H1 (cell line): Measurements from ENCODE around the gene TGM1. TPM values are rescaled to one million over a fixed set of nuclear protein-coding genes. Genes with fewer than 3 reads are reported as not detected.

Source experiments
- HDAC6 ChIP-seq: IDR thresholded peaks from one replicate; pipeline ENCODE4 v1.7.1; 2012; ENCODE audit warnings: low read depth, mild to moderate bottlenecking, inconsistent platforms, low read length, moderate library complexity
- POU5F1 ChIP-seq: IDR thresholded peaks from 2 replicates; pipeline ENCODE4 v1.6.1; 2011; ENCODE audit warnings: low read depth, mild to moderate bottlenecking, low read length, moderate library complexity
- RXRA ChIP-seq: IDR thresholded peaks from 2 replicates; pipeline ENCODE4 v1.6.1; 2011; ENCODE audit warnings: low read depth, mild to moderate bottlenecking, low read length, moderate library complexity; ENCODE audit not compliant: insufficient read depth
- SAP30 ChIP-seq: fragments of 300-600 bp; sonication (generic); IDR thresholded peaks from 2 replicates; pipeline ENCODE4 v1.7.1; 2012; ENCODE audit warnings: low read length, moderate library complexity, mild to moderate bottlenecking, inconsistent platforms; ENCODE audit not compliant: insufficient read depth, insufficient replicate concordance
- SP1 ChIP-seq: IDR thresholded peaks from 2 replicates; pipeline ENCODE4 v1.6.1; 2011; ENCODE audit warnings: low read depth, low read length
- SP4 ChIP-seq: IDR thresholded peaks from 2 replicates; pipeline ENCODE4 v1.6.1; 2012; ENCODE audit warnings: low read length, inconsistent platforms
- SRF ChIP-seq: IDR thresholded peaks from 2 replicates; pipeline ENCODE4 v1.6.1; 2011; ENCODE audit warnings: mild to moderate bottlenecking, low read depth, low read length, moderate library complexity
- TAF7 ChIP-seq: optimal IDR thresholded peaks from 2 replicates; pipeline ENCODE3; 2011; ENCODE audit warnings: low read depth, mild to moderate bottlenecking, inconsistent platforms, low read length, moderate library complexity, borderline replicate concordance
- TBP ChIP-seq: IDR thresholded peaks from 2 replicates; pipeline ENCODE4 v1.6.1; 2011; ENCODE audit warnings: low read depth, low read length, improper control_type of control experiment
- ZNF274 ChIP-seq: IDR thresholded peaks from 2 replicates; pipeline ENCODE4 v1.7.0; 2012; ENCODE audit warnings: low read length, borderline replicate concordance; ENCODE audit errors: extremely low read depth
- polyA plus RNA-seq, 7 experiments: library from polyadenylated mRNA; depleted of rRNA in 3 of 7; stranded (reverse) in 5 of 7; unstranded in 2 of 7; fragments of >200 nt in 5 of 7; fragments of 200-250 nt in 2 of 7; gene quantifications; 1 replicate in 5 of 7; 2 replicates in 1 of 7; 4 replicates in 1 of 7; pipeline versions ENCODE4 v1.2.1 to v1.2.3, GENCODE V29; 2011 to 2013; ENCODE audit warnings: missing spikeins in 2 of 7, mixed read lengths in 2 of 7
- total RNA-seq: library from RNA; stranded (reverse); fragmentation: NEBNext Ultra II Directional; extraction: Animal tissue kit (Norgen Biotek cat#: 25700); gene quantifications from 2 replicates; pipeline ENCODE4 v1.2.1, GENCODE V29; 2021
- TF ChIP-seq, protein P1 (sequence below): fragments of 300-600 bp; sonication (generic); IDR thresholded peaks from 2 replicates; pipeline ENCODE4 v1.7.1; 2012; ENCODE audit warnings: low read length, moderate library complexity, mild to moderate bottlenecking, inconsistent platforms; ENCODE audit not compliant: insufficient replicate concordance
- TF ChIP-seq, protein P2 (sequence below): IDR thresholded peaks from 2 replicates; pipeline ENCODE4 v1.6.1; 2012; ENCODE audit warnings: inconsistent platforms

Gene TGM1
- total and polyA plus RNA-seq, 2 of the 8 experiments (the other 6 are each of a cell fraction or from before 2014, with no cell fraction given), result 1.8 to 2.2 TPM

DNA sequence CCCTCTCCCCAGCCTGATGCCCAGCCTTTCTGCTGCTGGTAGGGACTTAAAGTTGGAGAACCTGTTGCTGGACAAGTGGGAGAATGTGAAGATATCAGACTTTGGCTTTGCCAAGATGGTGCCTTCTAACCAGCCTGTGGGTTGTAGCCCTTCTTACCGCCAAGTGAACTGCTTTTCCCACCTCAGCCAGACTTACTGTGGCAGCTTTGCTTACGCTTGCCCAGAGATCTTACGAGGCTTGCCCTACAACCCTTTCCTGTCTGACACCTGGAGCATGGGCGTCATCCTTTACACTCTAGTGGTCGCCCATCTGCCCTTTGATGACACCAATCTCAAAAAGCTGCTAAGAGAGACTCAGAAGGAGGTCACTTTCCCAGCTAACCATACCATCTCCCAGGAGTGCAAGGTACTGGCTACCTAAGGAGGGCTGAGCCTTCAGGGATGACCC lies 55.8 kb downstream of the TGM1 start (continued):
- TF ChIP-seq, protein P1, sequence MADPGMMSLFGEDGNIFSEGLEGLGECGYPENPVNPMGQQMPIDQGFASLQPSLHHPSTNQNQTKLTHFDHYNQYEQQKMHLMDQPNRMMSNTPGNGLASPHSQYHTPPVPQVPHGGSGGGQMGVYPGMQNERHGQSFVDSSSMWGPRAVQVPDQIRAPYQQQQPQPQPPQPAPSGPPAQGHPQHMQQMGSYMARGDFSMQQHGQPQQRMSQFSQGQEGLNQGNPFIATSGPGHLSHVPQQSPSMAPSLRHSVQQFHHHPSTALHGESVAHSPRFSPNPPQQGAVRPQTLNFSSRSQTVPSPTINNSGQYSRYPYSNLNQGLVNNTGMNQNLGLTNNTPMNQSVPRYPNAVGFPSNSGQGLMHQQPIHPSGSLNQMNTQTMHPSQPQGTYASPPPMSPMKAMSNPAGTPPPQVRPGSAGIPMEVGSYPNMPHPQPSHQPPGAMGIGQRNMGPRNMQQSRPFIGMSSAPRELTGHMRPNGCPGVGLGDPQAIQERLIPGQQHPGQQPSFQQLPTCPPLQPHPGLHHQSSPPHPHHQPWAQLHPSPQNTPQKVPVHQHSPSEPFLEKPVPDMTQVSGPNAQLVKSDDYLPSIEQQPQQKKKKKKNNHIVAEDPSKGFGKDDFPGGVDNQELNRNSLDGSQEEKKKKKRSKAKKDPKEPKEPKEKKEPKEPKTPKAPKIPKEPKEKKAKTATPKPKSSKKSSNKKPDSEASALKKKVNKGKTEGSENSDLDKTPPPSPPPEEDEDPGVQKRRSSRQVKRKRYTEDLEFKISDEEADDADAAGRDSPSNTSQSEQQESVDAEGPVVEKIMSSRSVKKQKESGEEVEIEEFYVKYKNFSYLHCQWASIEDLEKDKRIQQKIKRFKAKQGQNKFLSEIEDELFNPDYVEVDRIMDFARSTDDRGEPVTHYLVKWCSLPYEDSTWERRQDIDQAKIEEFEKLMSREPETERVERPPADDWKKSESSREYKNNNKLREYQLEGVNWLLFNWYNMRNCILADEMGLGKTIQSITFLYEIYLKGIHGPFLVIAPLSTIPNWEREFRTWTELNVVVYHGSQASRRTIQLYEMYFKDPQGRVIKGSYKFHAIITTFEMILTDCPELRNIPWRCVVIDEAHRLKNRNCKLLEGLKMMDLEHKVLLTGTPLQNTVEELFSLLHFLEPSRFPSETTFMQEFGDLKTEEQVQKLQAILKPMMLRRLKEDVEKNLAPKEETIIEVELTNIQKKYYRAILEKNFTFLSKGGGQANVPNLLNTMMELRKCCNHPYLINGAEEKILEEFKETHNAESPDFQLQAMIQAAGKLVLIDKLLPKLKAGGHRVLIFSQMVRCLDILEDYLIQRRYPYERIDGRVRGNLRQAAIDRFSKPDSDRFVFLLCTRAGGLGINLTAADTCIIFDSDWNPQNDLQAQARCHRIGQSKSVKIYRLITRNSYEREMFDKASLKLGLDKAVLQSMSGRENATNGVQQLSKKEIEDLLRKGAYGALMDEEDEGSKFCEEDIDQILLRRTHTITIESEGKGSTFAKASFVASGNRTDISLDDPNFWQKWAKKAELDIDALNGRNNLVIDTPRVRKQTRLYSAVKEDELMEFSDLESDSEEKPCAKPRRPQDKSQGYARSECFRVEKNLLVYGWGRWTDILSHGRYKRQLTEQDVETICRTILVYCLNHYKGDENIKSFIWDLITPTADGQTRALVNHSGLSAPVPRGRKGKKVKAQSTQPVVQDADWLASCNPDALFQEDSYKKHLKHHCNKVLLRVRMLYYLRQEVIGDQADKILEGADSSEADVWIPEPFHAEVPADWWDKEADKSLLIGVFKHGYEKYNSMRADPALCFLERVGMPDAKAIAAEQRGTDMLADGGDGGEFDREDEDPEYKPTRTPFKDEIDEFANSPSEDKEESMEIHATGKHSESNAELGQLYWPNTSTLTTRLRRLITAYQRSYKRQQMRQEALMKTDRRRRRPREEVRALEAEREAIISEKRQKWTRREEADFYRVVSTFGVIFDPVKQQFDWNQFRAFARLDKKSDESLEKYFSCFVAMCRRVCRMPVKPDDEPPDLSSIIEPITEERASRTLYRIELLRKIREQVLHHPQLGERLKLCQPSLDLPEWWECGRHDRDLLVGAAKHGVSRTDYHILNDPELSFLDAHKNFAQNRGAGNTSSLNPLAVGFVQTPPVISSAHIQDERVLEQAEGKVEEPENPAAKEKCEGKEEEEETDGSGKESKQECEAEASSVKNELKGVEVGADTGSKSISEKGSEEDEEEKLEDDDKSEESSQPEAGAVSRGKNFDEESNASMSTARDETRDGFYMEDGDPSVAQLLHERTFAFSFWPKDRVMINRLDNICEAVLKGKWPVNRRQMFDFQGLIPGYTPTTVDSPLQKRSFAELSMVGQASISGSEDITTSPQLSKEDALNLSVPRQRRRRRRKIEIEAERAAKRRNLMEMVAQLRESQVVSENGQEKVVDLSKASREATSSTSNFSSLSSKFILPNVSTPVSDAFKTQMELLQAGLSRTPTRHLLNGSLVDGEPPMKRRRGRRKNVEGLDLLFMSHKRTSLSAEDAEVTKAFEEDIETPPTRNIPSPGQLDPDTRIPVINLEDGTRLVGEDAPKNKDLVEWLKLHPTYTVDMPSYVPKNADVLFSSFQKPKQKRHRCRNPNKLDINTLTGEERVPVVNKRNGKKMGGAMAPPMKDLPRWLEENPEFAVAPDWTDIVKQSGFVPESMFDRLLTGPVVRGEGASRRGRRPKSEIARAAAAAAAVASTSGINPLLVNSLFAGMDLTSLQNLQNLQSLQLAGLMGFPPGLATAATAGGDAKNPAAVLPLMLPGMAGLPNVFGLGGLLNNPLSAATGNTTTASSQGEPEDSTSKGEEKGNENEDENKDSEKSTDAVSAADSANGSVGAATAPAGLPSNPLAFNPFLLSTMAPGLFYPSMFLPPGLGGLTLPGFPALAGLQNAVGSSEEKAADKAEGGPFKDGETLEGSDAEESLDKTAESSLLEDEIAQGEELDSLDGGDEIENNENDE, result no peak
- TF ChIP-seq TBP, result no peak
- TF ChIP-seq ZNF274, result no peak
- no peak for TF ChIP-seq SP4
- no peak for TF ChIP-seq SAP30
- TF ChIP-seq TAF7, result no peak
- TF ChIP-seq SP1, result no peak
- no peak for TF ChIP-seq POU5F1
- TF ChIP-seq, protein P2, sequence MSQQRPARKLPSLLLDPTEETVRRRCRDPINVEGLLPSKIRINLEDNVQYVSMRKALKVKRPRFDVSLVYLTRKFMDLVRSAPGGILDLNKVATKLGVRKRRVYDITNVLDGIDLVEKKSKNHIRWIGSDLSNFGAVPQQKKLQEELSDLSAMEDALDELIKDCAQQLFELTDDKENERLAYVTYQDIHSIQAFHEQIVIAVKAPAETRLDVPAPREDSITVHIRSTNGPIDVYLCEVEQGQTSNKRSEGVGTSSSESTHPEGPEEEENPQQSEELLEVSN, result no peak
- no peak for TF ChIP-seq HDAC6
- no peak for TF ChIP-seq RXRA
- TF ChIP-seq SRF, result no peak
